ENCODE measurements around the gene GPR32. TPM values are rescaled to one million over a fixed set of nuclear protein-coding genes. Genes with fewer than 3 reads are reported as not detected.
A peak's percentile ranks its signal among the peaks of the same experiment; 100 is the strongest.
"Not testable (repeated sequence)": the region's sequence is repeated elsewhere in the genome, so short reads cannot be mapped to it uniquely, and the experiment has no call there.

Gene GPR32
- total RNA-seq (not detected), polyA plus RNA-seq (not detected)
- long read RNA-seq, donor 1: 0 reads
- long read RNA-seq, donor 2: 0 reads

- 75 to 93% (median 87%) methylated on average over 2 of the region's 2 CpGs for WGBS, 5 donors
- not testable (repeated sequence) for DNase-seq
- peaks cover 0 to 71% (median 0%) of the 10 kb centered on the region in 7 donors for H3K27me3 ChIP-seq (replicated peaks in 1 of 7)
These were observed at the start of gene GPR32 for GRCh38 chr19:50770164-50770563. GPR32 (plus strand) TSS chr19:50770464; CDS start chr19:50770601, 137 bp downstream.

DNA sequence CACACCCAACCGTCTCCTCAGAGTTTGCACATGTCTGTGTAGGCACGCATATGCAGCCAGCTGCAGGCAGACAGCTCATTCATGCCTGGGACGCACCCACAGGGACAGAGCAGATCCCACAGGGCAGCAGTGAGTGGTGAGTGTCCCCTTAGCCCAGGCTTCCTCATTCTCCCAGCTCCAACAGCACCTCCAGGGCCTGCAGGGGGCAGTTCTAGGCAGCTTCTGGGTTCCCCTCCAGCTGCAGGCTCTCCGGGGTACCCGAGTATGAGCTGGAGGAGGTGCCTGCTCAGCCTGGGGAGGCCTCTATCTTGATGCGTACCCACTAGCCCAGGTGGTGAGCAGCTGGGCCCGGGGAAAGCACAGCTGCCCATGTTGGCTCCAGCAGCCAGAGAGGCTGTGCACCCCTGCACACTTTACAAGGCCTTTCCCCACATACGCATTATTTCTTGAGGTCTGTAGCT is 49.3 kb upstream of the GPR32 start:
- WGBS, 5 donors: 43 to 47% (median 44%) methylated on average over 6 to 8 of the region's 8 CpGs
- no peak for TF ChIP-seq POLR2AphosphoS5 (IDR thresholded peaks at IDR 0.05)
- H3K9me3 ChIP-seq: peaks cover 0 to 17% (median 0%) of the 10 kb centered on the region in 8 donors
- no peak overlapping the region for H3K4me3 ChIP-seq
- no peaks in the 10 kb centered on the region for H3K36me3 ChIP-seq
- intact Hi-C loops (cut with DNase I; ENCODE audit: low total_unique reads): no loop called here
- H3K4me1 ChIP-seq: peaks cover 8 to 46% (median 35%) of the 10 kb centered on the region in 6 donors
- H3K27me3 ChIP-seq (replicated peaks in 1 of 7): peaks cover 0 to 100% (median 95%) of the 10 kb centered on the region in 7 donors
- no peak for DNase-seq
- no peak overlapping the region for H3K27ac ChIP-seq

More at GRCh38 chr19:50770164-50770563, at the start of gene GPR32:
- H3K4me3 ChIP-seq; H3K9me3 ChIP-seq; H3K4me1 ChIP-seq; intact Hi-C loops (cut with DNase I; ENCODE audit: low total_unique reads); H3K27ac ChIP-seq; H3K36me3 ChIP-seq: not testable (repeated sequence)

DNA sequence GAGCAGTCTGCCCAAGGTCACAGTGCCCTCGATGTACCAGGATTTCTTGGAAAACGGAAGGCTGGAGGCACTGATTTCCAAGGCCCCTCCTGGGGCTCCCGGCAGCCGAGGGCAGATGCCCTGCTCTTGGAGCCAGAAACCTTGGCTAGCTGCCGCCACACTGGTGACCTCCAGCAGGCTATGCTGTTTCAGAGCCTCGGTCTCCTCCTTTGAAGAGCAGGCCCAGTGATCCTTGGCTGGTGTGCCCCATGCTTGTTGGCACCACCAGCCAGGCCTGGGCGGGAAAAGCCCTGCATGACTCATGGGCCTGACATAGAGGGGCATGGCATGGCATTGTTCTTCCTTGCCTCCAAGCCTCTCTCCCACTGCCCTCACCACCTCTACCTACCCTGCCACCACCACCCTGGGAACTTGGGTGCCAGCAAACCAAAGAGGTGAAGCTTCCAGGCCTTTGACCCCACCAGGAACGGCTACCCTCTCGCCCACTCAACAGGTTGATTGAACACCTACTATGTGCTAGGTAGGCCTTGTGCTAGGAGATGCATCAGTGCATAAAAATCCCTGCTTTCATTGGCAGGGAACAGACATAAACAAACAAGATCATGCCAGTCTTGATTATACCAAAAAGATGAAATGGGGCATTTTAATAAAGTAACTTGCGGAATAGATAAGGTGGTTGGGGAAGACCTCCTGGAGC is 48.7 kb upstream of the GPR32 start:
- 75 to 91% (median 76%) methylated on average over 6 to 10 of the region's 10 CpGs for WGBS, 5 donors
- H3K27ac ChIP-seq: no peak overlapping the region
- peaks cover 0 to 100% (median 93%) of the 10 kb centered on the region in 7 donors for H3K27me3 ChIP-seq (replicated peaks in 1 of 7)
- intact Hi-C loops (cut with DNase I; ENCODE audit: low total_unique reads): no loop called here
- no peak for DNase-seq
- TF ChIP-seq CTCF (IDR thresholded peaks at IDR 0.05 in 8 of 11, conservative IDR thresholded peaks at IDR 0.05 in 3 of 11): no peak
- no peak for TF ChIP-seq POLR2AphosphoS5 (IDR thresholded peaks at IDR 0.05)
- TF ChIP-seq POLR2A (IDR thresholded peaks at IDR 0.05): no peak
- H3K9me3 ChIP-seq: peaks cover 0 to 18% (median 0%) of the 10 kb centered on the region in 8 donors
- H3K4me1 ChIP-seq: peaks cover 8 to 51% (median 35%) of the 10 kb centered on the region in 6 donors
- no peak overlapping the region for H3K4me3 ChIP-seq
- no peaks in the 10 kb centered on the region for H3K36me3 ChIP-seq

GRCh38 chr19:50722201-50723013 is 47.9 kb upstream of the GPR32 start:
- no peak for DNase-seq
- H3K27ac ChIP-seq: peak overlapping the region in 6 of 8 donors; percentile 2 to 78 (median 58)
- no peaks in the 10 kb centered on the region for H3K36me3 ChIP-seq
- H3K9me3 ChIP-seq: peaks cover 0 to 18% (median 0%) of the 10 kb centered on the region in 8 donors
- TF ChIP-seq POLR2A (IDR thresholded peaks at IDR 0.05): no peak
- TF ChIP-seq POLR2AphosphoS5 (IDR thresholded peaks at IDR 0.05): no peak
- no peak for TF ChIP-seq CTCF (IDR thresholded peaks at IDR 0.05 in 8 of 11, conservative IDR thresholded peaks at IDR 0.05 in 3 of 11)
- H3K27me3 ChIP-seq (replicated peaks in 1 of 7): peaks cover 0 to 100% (median 88%) of the 10 kb centered on the region in 7 donors
- H3K4me1 ChIP-seq: peaks cover 8 to 51% (median 35%) of the 10 kb centered on the region in 6 donors
- H3K4me3 ChIP-seq: peak overlapping the region in 4 of 8 donors; percentile 47 to 79 (median 58)
- intact Hi-C loops (cut with DNase I; ENCODE audit: low total_unique reads): no loop called here
- WGBS, 5 donors: 46 to 63% (median 55%) methylated on average over 14 to 15 of the region's 15 CpGs

Measured in spleen (tissue), 13 donors.